Adrenal gland (tissue), 12 donors: ENCODE results near the gene SLC4A3. TPM values are rescaled to one million over a fixed set of nuclear protein-coding genes. Genes with fewer than 3 reads are reported as not detected.

Experiments
- DNase-seq, 7 donors: peaks; one replicate each; pipeline ENCODE4 v3.0.0-alpha.2; 2019 to 2020
- H3K27ac ChIP-seq, 5 donors: fragments of 200-600 bp; sonication (generic) in 4 of 5; 1 replicate in 3 of 5; 2 replicates in 2 of 5; pipeline versions ENCODE4 v1.5.1 to v1.8.0; 2016 to 2020; ENCODE audit warnings: mild to moderate bottlenecking in 1 of 5
- H3K27me3 ChIP-seq: fragments of 200-600 bp; 2 replicates; pipeline ENCODE4 v1.8.0; 2021
- H3K36me3 ChIP-seq, 2 donors: fragments of 200-600 bp; replicated peaks in 1 of 2; 1 replicate in 1 of 2; 2 replicates in 1 of 2; pipeline versions ENCODE4 v1.5.1 to v1.8.0; 2018 to 2022
- H3K4me1 ChIP-seq, 2 donors: fragments of 200-600 bp; replicated peaks in 1 of 2; 1 replicate in 1 of 2; 2 replicates in 1 of 2; pipeline versions ENCODE4 v1.5.1 to v1.8.0; 2018 to 2021
- H3K4me3 ChIP-seq, 4 donors: fragments of 200-600 bp; sonication (generic) in 3 of 4; one replicate each; pipeline ENCODE4 v1.5.1; 2016 to 2018
- H3K9me3 ChIP-seq, 3 donors: fragments of 200-600 bp; sonication (generic) in 1 of 3; replicated peaks in 1 of 3; 1 replicate in 2 of 3; 2 replicates in 1 of 3; pipeline versions ENCODE4 v1.5.1 to v1.8.0; 2016 to 2021
- POLR2A ChIP-seq, 2 donors: fragments of 450-650 bp; IDR thresholded peaks; one replicate each; pipeline ENCODE4 v1.6.1; 2017; ENCODE audit warnings: antibody characterized with exemption in 2 of 2, mild to moderate bottlenecking in 2 of 2, moderate library complexity in 1 of 2
- WGBS, 4 donors: extraction: QIAGEN DNeasy Blood & Tissue Kit in 2 of 4; methylation state at CpG; one replicate each; pipeline versions ENCODE4 v1.1.5 to v1.1.7; 2013 to 2017; 5-methylcytosine and 5-hydroxymethylcytosine counted together
- intact Hi-C, 2 donors: fragments of 100-400 bp; cut with DNase I; formaldehyde crosslinking; loops; one replicate each; pipeline versions ENCODE4 v1.14.1 to v1.15.0; 2022 to 2023
- polyA plus RNA-seq, 3 donors: library from polyadenylated mRNA; stranded (reverse); fragments of 200-250 nt in 2 of 3; fragments of 350-450 nt in 1 of 3; fragmentation: Illumina TruSeq in 1 of 3; extraction: RNeasy Lipid Tissue Mini Kit (QIAGEN cat#74804) in 1 of 3; gene quantifications; one replicate each; pipeline ENCODE4 v1.2.3, GENCODE V29; 2013 to 2014
- total RNA-seq, 9 donors: library from RNA; depleted of rRNA in 4 of 9; stranded (reverse); fragments of >200 nt in 4 of 9; fragments of 120-200 nt in 1 of 9; fragmentation: NEBNext Ultra II Directional in 1 of 9; extraction: Animal tissue kit (Norgen Biotek cat#: 25700) in 1 of 9; gene quantifications; one replicate each; pipeline versions ENCODE4 v1.1.0 to v1.2.4, GENCODE V29; 2013 to 2023
- TF ChIP-seq, protein P1 (sequence below), 6 experiments: fragments of 450-650 bp in 4 of 6; fragments of 200-600 bp in 2 of 6; sonication (generic) in 1 of 6; IDR thresholded peaks; 1 replicate in 5 of 6; 2 replicates in 1 of 6; pipeline versions ENCODE4 v1.5.1 to v1.8.0; 2016 to 2021; ENCODE audit warnings: antibody characterized with exemption in 6 of 6, mild to moderate bottlenecking in 2 of 6, moderate library complexity in 1 of 6
- donor health status: healthy with polysubstance abuse.
- donor health status: Bipolar disorder and iron deficiency.
- donor health status: DM: yes; HTN: yes; CAD: no.
- donor health status: DM: no; HTN: no; CAD: no.
- donor health status: DM: no; HTN: no; CAD: no.
- donor health status: DM: yes; HTN: yes; CAD: no.

Gene SLC4A3
- total and polyA plus RNA-seq, 12 donors: 3.9 to 40.5 (median 15.0) TPM

DNA sequence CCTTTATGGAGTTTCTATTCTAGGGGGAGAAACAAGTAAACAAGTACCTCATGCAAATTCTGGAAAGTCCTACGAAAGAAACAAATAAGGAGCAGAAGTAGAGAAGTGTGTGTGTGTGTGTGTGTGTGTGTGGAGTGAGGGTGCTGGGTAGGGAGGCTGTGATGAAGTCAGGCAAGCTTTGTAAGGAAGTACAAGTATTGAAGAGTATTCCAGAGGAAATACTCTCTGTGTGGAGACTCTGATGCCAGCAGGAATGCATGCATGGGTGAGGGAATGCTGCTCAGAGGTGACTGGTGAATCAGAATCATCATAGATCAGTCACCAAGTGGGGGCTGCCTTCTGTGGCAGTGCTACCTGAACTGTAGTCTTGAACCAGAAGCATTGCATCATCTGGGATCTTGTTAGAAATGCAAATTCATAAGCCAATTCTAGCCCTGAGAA, 34.5 kb downstream of the SLC4A3 start:
- no peak overlapping the region for H3K4me3 ChIP-seq
- intact Hi-C loops: no loop called here
- TF ChIP-seq POLR2A (IDR thresholded peaks at IDR 0.05): no peak
- TF ChIP-seq, protein P1, sequence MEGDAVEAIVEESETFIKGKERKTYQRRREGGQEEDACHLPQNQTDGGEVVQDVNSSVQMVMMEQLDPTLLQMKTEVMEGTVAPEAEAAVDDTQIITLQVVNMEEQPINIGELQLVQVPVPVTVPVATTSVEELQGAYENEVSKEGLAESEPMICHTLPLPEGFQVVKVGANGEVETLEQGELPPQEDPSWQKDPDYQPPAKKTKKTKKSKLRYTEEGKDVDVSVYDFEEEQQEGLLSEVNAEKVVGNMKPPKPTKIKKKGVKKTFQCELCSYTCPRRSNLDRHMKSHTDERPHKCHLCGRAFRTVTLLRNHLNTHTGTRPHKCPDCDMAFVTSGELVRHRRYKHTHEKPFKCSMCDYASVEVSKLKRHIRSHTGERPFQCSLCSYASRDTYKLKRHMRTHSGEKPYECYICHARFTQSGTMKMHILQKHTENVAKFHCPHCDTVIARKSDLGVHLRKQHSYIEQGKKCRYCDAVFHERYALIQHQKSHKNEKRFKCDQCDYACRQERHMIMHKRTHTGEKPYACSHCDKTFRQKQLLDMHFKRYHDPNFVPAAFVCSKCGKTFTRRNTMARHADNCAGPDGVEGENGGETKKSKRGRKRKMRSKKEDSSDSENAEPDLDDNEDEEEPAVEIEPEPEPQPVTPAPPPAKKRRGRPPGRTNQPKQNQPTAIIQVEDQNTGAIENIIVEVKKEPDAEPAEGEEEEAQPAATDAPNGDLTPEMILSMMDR (IDR thresholded peaks at IDR 0.05): no peak
- WGBS, 4 donors: 73 to 87% (median 79%) methylated on average over 1 of the region's 1 CpG
- no peaks in the 10 kb centered on the region for H3K4me1 ChIP-seq
- H3K27ac ChIP-seq: no peak overlapping the region
- no peak for DNase-seq
- no peaks in the 10 kb centered on the region for H3K36me3 ChIP-seq
- H3K27me3 ChIP-seq: no peaks in the 10 kb centered on the region
- H3K9me3 ChIP-seq: no peaks in the 10 kb centered on the region

DNA sequence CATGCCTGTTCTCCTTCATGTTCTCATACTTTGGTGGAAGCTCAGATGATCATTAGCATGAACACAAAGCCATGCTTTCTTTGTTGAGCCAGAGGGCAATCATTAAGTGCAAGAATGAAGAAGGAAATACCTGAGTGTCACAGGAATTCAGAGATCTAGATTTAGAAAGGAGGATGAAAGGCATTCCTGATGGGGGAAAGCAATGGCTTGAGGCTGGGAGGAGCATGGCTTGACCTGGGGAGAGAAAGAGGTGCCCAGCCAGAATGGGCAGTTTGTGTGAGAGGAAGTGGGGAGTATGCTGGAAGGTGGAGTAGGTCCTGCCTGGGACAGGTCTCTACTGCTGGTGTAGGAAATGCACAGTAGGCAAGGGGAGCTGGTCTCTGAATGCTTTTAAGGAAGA, 35.1 kb downstream of the SLC4A3 start:
- H3K9me3 ChIP-seq: no peaks in the 10 kb centered on the region
- H3K36me3 ChIP-seq: no peaks in the 10 kb centered on the region
- intact Hi-C loops: no loop called here
- H3K4me1 ChIP-seq: no peaks in the 10 kb centered on the region
- DNase-seq: no peak
- no peak overlapping the region for H3K4me3 ChIP-seq
- TF ChIP-seq POLR2A (IDR thresholded peaks at IDR 0.05): no peak
- TF ChIP-seq, protein P1 (IDR thresholded peaks at IDR 0.05): no peak
- H3K27me3 ChIP-seq: no peaks in the 10 kb centered on the region
- H3K27ac ChIP-seq: no peak overlapping the region

DNA sequence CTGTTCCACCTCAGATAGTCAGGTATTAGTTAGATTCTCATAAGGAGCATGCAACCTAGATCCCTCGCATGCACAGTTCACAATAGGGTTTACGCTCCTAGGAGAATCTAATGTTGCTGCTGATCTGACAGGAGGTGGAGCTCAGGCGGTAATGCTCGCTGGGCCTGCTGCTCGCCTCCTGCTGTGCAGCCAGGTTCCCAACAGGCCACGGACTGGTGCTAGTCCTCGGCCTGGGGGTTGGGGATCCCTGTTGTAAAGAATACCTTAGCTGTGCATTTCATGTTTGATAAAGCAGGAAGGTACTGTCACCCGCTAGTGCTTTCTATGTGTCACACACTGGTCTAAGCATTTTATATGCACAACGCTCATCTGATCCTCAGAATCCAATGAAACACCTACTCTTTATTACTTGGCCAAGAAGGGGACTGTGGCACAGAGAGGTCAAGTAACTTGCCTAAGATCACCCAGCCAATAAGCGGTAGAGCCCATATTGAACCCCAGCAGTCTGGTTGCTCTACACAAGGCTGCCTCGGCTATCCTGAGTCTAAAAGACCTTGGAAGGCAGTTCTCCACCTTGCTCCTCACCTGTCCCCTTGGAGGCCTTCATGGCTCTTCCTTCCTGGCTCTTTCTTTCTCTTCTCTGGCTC, 35.8 kb downstream of the SLC4A3 start:
- peak in 1 of 7 donors; percentile 14 for DNase-seq
- Histone ChIP-seq H3K27me3 (no peaks in the 10 kb centered on the region), H3K36me3 (no peaks in the 10 kb centered on the region), H3K27ac (no peak overlapping the region), H3K4me3 (no peak overlapping the region), H3K4me1 (no peaks in the 10 kb centered on the region), H3K9me3 (no peaks in the 10 kb centered on the region)
- intact Hi-C loops: no loop called here
- no peak for TF ChIP-seq POLR2A (IDR thresholded peaks at IDR 0.05)
- TF ChIP-seq, protein P1 (IDR thresholded peaks at IDR 0.05): no peak
- WGBS, 4 donors: 71 to 76% (median 73%) methylated on average over 10 to 11 of the region's 11 CpGs

DNA sequence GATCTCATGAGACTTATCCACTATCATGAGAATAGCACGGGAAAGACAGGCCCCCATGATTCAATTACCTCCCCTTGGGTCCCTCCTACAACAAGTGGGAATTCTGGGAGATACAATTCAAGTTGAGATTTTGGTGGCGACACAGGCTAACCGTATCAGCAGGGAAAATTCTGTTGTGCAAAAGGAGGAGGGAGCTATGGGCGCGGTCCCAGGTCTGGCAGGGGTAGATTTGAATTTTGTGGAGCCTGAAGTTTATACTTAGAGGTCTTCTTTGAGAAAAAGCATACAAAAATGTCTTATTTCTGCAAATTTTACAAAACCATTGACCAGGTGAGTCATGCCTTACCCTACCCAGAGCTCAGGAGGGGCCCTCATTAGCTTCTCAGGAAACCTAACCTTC, 36.6 kb downstream of the SLC4A3 start:
- WGBS, 4 donors: 90 to 98% (median 94%) methylated on average over 5 of the region's 5 CpGs

More for the DNA sequence above, 36.6 kb downstream of the SLC4A3 start:
- no peaks in the 10 kb centered on the region for H3K4me1 ChIP-seq
- peak in 1 of 7 donors; percentile 15 for DNase-seq
- intact Hi-C loops: no loop called here
- H3K27ac ChIP-seq: no peak overlapping the region
- no peaks in the 10 kb centered on the region for H3K27me3 ChIP-seq
- H3K9me3 ChIP-seq: no peaks in the 10 kb centered on the region
- H3K4me3 ChIP-seq: no peak overlapping the region
- H3K36me3 ChIP-seq: no peaks in the 10 kb centered on the region
- TF ChIP-seq POLR2A (IDR thresholded peaks at IDR 0.05): no peak
- TF ChIP-seq, protein P1 (IDR thresholded peaks at IDR 0.05): no peak
